ENCODE results near the gene LRRC2.

GRCh38 chr3:46472736-46473135, 93.4 kb downstream of the LRRC2 start:
- no peak for TF ChIP-seq ZMAT3 (CRISPR knock-in tag; conservative IDR thresholded peaks at IDR 0.05)
- TF ChIP-seq TAF1 (CRISPR knock-in tag; IDR thresholded peaks at IDR 0.05): no peak
- TF ChIP-seq EP300 (IDR thresholded peaks at IDR 0.05; ENCODE audit: low read depth in 2 of 2, low read length in 2 of 2): no peak
- no peak for TF ChIP-seq EP300 (CRISPR knock-in tag; IDR thresholded peaks at IDR 0.05; ENCODE audit: borderline replicate concordance)

All from HepG2 (cell line).